Activated CD4-positive, alpha-beta T cell treated with anti-CD3 and anti-CD28 coated beads for 36 hours (primary cell): Measurements from ENCODE around the gene BORCS5. TPM values are rescaled to one million over a fixed set of nuclear protein-coding genes. Genes with fewer than 3 reads are reported as not detected.
A peak's percentile ranks its signal among the peaks of the same experiment; 100 is the strongest.

Experiments used
- ATAC-seq: fragments of 200-7000 bp; cut with Tn5 transposase; one replicate; pipeline ENCODE4 v1.10.0; 2021; ENCODE audit warnings: mild to moderate bottlenecking, moderate library complexity
- CTCF ChIA-PET: fragments of 350-600 bp; sonication (Branson Sonifier 250); formaldehyde crosslinking; loops from one replicate; lab custom pipeline; 2021; ENCODE audit warnings: antibody characterized with exemption; lab: Charles Lee
- POLR2A ChIA-PET: fragments of 350-600 bp; sonication (Branson Sonifier 250); formaldehyde crosslinking; loops from one replicate; lab custom pipeline; 2021; ENCODE audit warnings: antibody characterized with exemption, inconsistent platforms; lab: Charles Lee
- DNase-seq: peaks from one replicate; pipeline ENCODE4 v3.0.0-alpha.2; 2020
- H3K27ac Mint-ChIP-seq: one replicate; pipeline ENCODE4 v1.8.0; 2021; ENCODE audit warnings: mixed read lengths
- H3K27me3 Mint-ChIP-seq: one replicate; pipeline ENCODE4 v1.8.0; 2021; ENCODE audit warnings: mixed read lengths
- H3K36me3 Mint-ChIP-seq: one replicate; pipeline ENCODE4 v1.8.0; 2021; ENCODE audit warnings: low read depth, mixed read lengths
- H3K4me1 Mint-ChIP-seq: one replicate; pipeline ENCODE4 v1.8.0; 2021; ENCODE audit warnings: mixed read lengths
- H3K4me3 Mint-ChIP-seq: one replicate; pipeline ENCODE4 v1.8.0; 2021; ENCODE audit warnings: mild to moderate bottlenecking, moderate library complexity, mixed read lengths
- H3K9me3 Mint-ChIP-seq: one replicate; pipeline ENCODE4 v1.8.0; 2021; ENCODE audit warnings: low read depth, mixed read lengths
- intact Hi-C, 2 experiments: fragments of 100-400 bp; cut with DNase I in 1 of 2; cut with micrococcal nuclease in 1 of 2; formaldehyde crosslinking; loops; one replicate each; pipeline versions ENCODE4 v1.14.2 to v1.15.1; 2022 to 2024; cut with DNase I, micrococcal nuclease
- total RNA-seq, 2 experiments: library from RNA; stranded (reverse); gene quantifications; one replicate each; pipeline ENCODE4 v1.2.3, GENCODE V29; 2021

The BORCS5 gene
- total RNA-seq, 2 experiments from 2014 or later = 41.8 to 45.0 TPM

- peaks cover 59% of the 10 kb centered on the region for H3K4me1 Mint-ChIP-seq
- H3K4me3 Mint-ChIP-seq = no peak overlapping the region
- POLR2A ChIA-PET = no interaction called here
- intact Hi-C loops = no loop called here
- H3K9me3 Mint-ChIP-seq = no peaks in the 10 kb centered on the region
- peaks cover 12% of the 10 kb centered on the region for H3K36me3 Mint-ChIP-seq
- no peak for ATAC-seq
- CTCF ChIA-PET = interaction anchor here (0.6 to 1.7 kb wide), 6 partner anchors 10 to 890 kb away, joined by 3 to 5 read pairs (median 3); no protein-coding TSS in a partner anchor
- DNase-seq = no peak
- no peaks in the 10 kb centered on the region for H3K27me3 Mint-ChIP-seq
- H3K27ac Mint-ChIP-seq = no peak overlapping the region
Observed at GRCh38 chr12:12445165-12445881, 88.4 kb downstream of the BORCS5 start.

GRCh38 chr12:12445882-12446181 is 89.0 kb downstream of the BORCS5 start:
- ChIA-PET CTCF (interaction anchor here (0.6 to 0.9 kb wide), 3 partner anchors 9 to 891 kb away, joined by 3 read pairs; no protein-coding TSS in a partner anchor), POLR2A (no interaction called here)
- Mint-ChIP-seq H3K36me3 (peaks cover 10% of the 10 kb centered on the region), H3K4me3 (no peak overlapping the region), H3K9me3 (no peaks in the 10 kb centered on the region), H3K27me3 (no peaks in the 10 kb centered on the region), H3K27ac (no peak overlapping the region), H3K4me1 (peaks cover 54% of the 10 kb centered on the region)
- intact Hi-C loops = no loop called here
- ATAC-seq = no peak
- no peak for DNase-seq

- Mint-ChIP-seq H3K4me3 (no peak overlapping the region), H3K27ac (no peak overlapping the region), H3K9me3 (no peaks in the 10 kb centered on the region), H3K27me3 (no peaks in the 10 kb centered on the region), H3K4me1 (peaks cover 44% of the 10 kb centered on the region), H3K36me3 (peaks cover 11% of the 10 kb centered on the region)
- CTCF ChIA-PET = interaction anchor here (0.5 to 1.2 kb wide), 4 partner anchors 8 to 104 kb away, joined by 3 to 5 read pairs (median 4); no protein-coding TSS in a partner anchor
- intact Hi-C loops = no loop called here
- ATAC-seq (no peak), DNase-seq (no peak)
- POLR2A ChIA-PET = no interaction called here
Observed at GRCh38 chr12:12446786-12447185, 89.9 kb downstream of the BORCS5 start.

- no peaks in the 10 kb centered on the region for H3K9me3 Mint-ChIP-seq
- peaks cover 40% of the 10 kb centered on the region for H3K4me1 Mint-ChIP-seq
- H3K4me3 Mint-ChIP-seq = no peak overlapping the region
- ChIA-PET CTCF (interaction anchor here (0.5 to 1.2 kb wide), 2 partner anchors 26 to 104 kb away, joined by 4 to 5 read pairs; no protein-coding TSS in a partner anchor), POLR2A (no interaction called here)
- intact Hi-C loops = no loop called here
- no peak for ATAC-seq
- H3K36me3 Mint-ChIP-seq = peaks cover 11% of the 10 kb centered on the region
- peak overlapping the region; percentile 4 for H3K27ac Mint-ChIP-seq
- no peaks in the 10 kb centered on the region for H3K27me3 Mint-ChIP-seq
- no peak for DNase-seq
Observed at GRCh38 chr12:12447236-12447635, 90.4 kb downstream of the BORCS5 start.

GRCh38 chr12:12447837-12448236 is 91.0 kb downstream of the BORCS5 start:
- no peak overlapping the region for H3K27ac Mint-ChIP-seq

GRCh38 chr12:12449533-12450025 is 92.7 kb downstream of the BORCS5 start:
- ATAC-seq (no peak), DNase-seq (no peak)
- H3K9me3 Mint-ChIP-seq = no peaks in the 10 kb centered on the region
- H3K36me3 Mint-ChIP-seq = peaks cover 7% of the 10 kb centered on the region
- POLR2A ChIA-PET = no interaction called here
- CTCF ChIA-PET = interaction anchor here (0.8 kb wide), 1 partner anchor 18 kb away, joined by 3 read pairs; no protein-coding TSS in a partner anchor
- intact Hi-C loops = no loop called here
- H3K4me3 Mint-ChIP-seq = no peak overlapping the region
- H3K27ac Mint-ChIP-seq = no peak overlapping the region
- H3K27me3 Mint-ChIP-seq = no peaks in the 10 kb centered on the region
- peaks cover 18% of the 10 kb centered on the region for H3K4me1 Mint-ChIP-seq

More at GRCh38 chr12:12447837-12448236, 91.0 kb downstream of the BORCS5 start:
- H3K4me1 Mint-ChIP-seq = peaks cover 34% of the 10 kb centered on the region
- DNase-seq = no peak
- CTCF ChIA-PET = interaction anchor here (0.6 to 1.2 kb wide), 3 partner anchors 14 to 26 kb away, joined by 3 to 4 read pairs (median 3); no protein-coding TSS in a partner anchor
- intact Hi-C loops = no loop called here
- peaks cover 11% of the 10 kb centered on the region for H3K36me3 Mint-ChIP-seq
- H3K9me3 Mint-ChIP-seq = no peaks in the 10 kb centered on the region
- no peak overlapping the region for H3K4me3 Mint-ChIP-seq
- no peak for ATAC-seq
- H3K27me3 Mint-ChIP-seq = no peaks in the 10 kb centered on the region
- POLR2A ChIA-PET = no interaction called here

DNA sequence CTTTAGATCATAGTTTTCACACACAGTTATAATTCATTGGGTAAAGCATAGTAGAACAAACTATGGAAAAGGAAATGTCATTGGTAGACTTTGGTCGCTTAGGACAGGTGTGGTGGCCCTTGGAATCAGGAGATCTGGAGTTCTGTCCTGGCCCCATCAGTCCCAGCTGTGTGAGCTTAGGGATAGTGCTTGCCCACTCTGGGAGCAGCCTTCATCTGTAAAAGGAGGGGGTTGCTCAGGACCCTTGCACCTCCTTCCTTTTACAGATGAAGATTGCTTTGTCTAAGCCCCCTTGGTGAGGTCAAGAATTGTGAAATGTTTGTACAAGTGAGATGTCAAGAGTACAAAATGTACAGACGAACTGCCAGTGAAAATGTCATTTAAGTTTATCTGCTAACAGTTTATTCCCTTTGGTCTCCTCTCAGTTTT is 93.2 kb downstream of the BORCS5 start:
- H3K4me3 Mint-ChIP-seq = no peak overlapping the region
- CTCF ChIA-PET = no interaction called here
- H3K9me3 Mint-ChIP-seq = peaks cover under 1% of the 10 kb centered on the region
- intact Hi-C loops = no loop called here
- ATAC-seq (no peak), DNase-seq (no peak)
- POLR2A ChIA-PET = no interaction called here
- H3K36me3 Mint-ChIP-seq = peaks cover 9% of the 10 kb centered on the region
- H3K27me3 Mint-ChIP-seq = no peaks in the 10 kb centered on the region
- H3K27ac Mint-ChIP-seq = no peak overlapping the region
- peaks cover 17% of the 10 kb centered on the region for H3K4me1 Mint-ChIP-seq

- Mint-ChIP-seq H3K9me3 (peaks cover 2% of the 10 kb centered on the region), H3K4me1 (peaks cover 17% of the 10 kb centered on the region), H3K4me3 (no peak overlapping the region), H3K27ac (no peak overlapping the region), H3K36me3 (peaks cover 10% of the 10 kb centered on the region), H3K27me3 (no peaks in the 10 kb centered on the region)
- intact Hi-C loops = no loop called here
- no peak for DNase-seq
- ChIA-PET POLR2A (no interaction called here), CTCF (interaction anchor here (1.1 kb wide), 1 partner anchor 16 kb away, joined by 3 read pairs; no protein-coding TSS in a partner anchor)
- no peak for ATAC-seq
Observed at GRCh38 chr12:12451098-12451497, 94.2 kb downstream of the BORCS5 start.

GRCh38 chr12:12452326-12452902 is 95.5 kb downstream of the BORCS5 start:
- DNase-seq (no peak), ATAC-seq (no peak)
- Mint-ChIP-seq H3K36me3 (peaks cover 10% of the 10 kb centered on the region), H3K4me1 (peaks cover 20% of the 10 kb centered on the region), H3K27me3 (no peaks in the 10 kb centered on the region), H3K9me3 (peaks cover 2% of the 10 kb centered on the region), H3K4me3 (no peak overlapping the region), H3K27ac (no peak overlapping the region)
- intact Hi-C loops = no loop called here
- POLR2A ChIA-PET = no interaction called here
- CTCF ChIA-PET = no interaction called here

- Mint-ChIP-seq H3K4me1 (peaks cover 27% of the 10 kb centered on the region), H3K36me3 (peaks cover 10% of the 10 kb centered on the region), H3K27me3 (no peaks in the 10 kb centered on the region), H3K27ac (no peak overlapping the region), H3K4me3 (no peak overlapping the region), H3K9me3 (peaks cover 2% of the 10 kb centered on the region)
- intact Hi-C loops = no loop called here
- ChIA-PET POLR2A (no interaction called here), CTCF (no interaction called here)
- no peak for ATAC-seq
- no peak for DNase-seq
Observed at GRCh38 chr12:12453635-12454034, 96.8 kb downstream of the BORCS5 start.

- ATAC-seq (no peak), DNase-seq (no peak)
- no peaks in the 10 kb centered on the region for H3K27me3 Mint-ChIP-seq
- peaks cover 2% of the 10 kb centered on the region for H3K9me3 Mint-ChIP-seq
- H3K36me3 Mint-ChIP-seq = peaks cover 10% of the 10 kb centered on the region
- H3K27ac Mint-ChIP-seq = no peak overlapping the region
- POLR2A ChIA-PET = interaction anchor here (3.6 kb wide), 1 partner anchor 12 kb away, joined by 15 read pairs; no protein-coding TSS in a partner anchor
- intact Hi-C loops = no loop called here
- H3K4me1 Mint-ChIP-seq = peaks cover 27% of the 10 kb centered on the region
- H3K4me3 Mint-ChIP-seq = no peak overlapping the region
- CTCF ChIA-PET = interaction anchor here (1.2 to 1.7 kb wide), 3 partner anchors 8 to 191 kb away, joined by 3 to 5 read pairs (median 4); no protein-coding TSS in a partner anchor
Observed at GRCh38 chr12:12454315-12454714, 97.4 kb downstream of the BORCS5 start.
